ENCODE data around the gene FGGY. TPM values are rescaled to one million over a fixed set of nuclear protein-coding genes. Genes with fewer than 3 reads are reported as not detected.

Gene FGGY
- total RNA-seq, 2 donors from 2014 or later = 14.1 to 14.8 TPM

GRCh38 chr1:59356627-59357026 lies 59.7 kb downstream of the FGGY start:
- H3K36me3 ChIP-seq (ENCODE audit: control insufficient read depth, insufficient read depth, low read length) = no peaks in the 10 kb centered on the region
- DNase-seq = no peak
- H3K9me3 Mint-ChIP-seq = no peaks in the 10 kb centered on the region
- no peak overlapping the region for H3K4me3 ChIP-seq (ENCODE audit: low read length)
- no peak overlapping the region for H3K27ac Mint-ChIP-seq
- peaks cover 14% of the 10 kb centered on the region for H3K4me1 Mint-ChIP-seq
- H3K4me1 ChIP-seq (ENCODE audit: control insufficient read depth, insufficient read depth, low read length) = peaks cover 4% of the 10 kb centered on the region
- 100% methylated on average over 1 of the region's 1 CpG for WGBS, 2 experiments (ENCODE audit: insufficient coverage in 1 of 2, insufficient read length in 1 of 2)
- no peak overlapping the region for H3K9ac ChIP-seq (ENCODE audit: extremely low read depth, low read length, poor library complexity, severe bottlenecking)
- H3K27ac ChIP-seq (ENCODE audit: low read depth, low read length) = no peak overlapping the region
- H3K27me3 ChIP-seq (ENCODE audit: control insufficient read depth, insufficient read depth, low read length, poor library complexity, severe bottlenecking) = no peaks in the 10 kb centered on the region
- TF ChIP-seq, protein P1, sequence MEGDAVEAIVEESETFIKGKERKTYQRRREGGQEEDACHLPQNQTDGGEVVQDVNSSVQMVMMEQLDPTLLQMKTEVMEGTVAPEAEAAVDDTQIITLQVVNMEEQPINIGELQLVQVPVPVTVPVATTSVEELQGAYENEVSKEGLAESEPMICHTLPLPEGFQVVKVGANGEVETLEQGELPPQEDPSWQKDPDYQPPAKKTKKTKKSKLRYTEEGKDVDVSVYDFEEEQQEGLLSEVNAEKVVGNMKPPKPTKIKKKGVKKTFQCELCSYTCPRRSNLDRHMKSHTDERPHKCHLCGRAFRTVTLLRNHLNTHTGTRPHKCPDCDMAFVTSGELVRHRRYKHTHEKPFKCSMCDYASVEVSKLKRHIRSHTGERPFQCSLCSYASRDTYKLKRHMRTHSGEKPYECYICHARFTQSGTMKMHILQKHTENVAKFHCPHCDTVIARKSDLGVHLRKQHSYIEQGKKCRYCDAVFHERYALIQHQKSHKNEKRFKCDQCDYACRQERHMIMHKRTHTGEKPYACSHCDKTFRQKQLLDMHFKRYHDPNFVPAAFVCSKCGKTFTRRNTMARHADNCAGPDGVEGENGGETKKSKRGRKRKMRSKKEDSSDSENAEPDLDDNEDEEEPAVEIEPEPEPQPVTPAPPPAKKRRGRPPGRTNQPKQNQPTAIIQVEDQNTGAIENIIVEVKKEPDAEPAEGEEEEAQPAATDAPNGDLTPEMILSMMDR (conservative IDR thresholded peaks at IDR 0.05) = no peak
- H3K4me3 Mint-ChIP-seq = no peak overlapping the region
- no peaks in the 10 kb centered on the region for H3K9me3 ChIP-seq (ENCODE audit: control insufficient read depth, low read length)
- H3K27me3 Mint-ChIP-seq (ENCODE audit: insufficient read depth) = no peaks in the 10 kb centered on the region
- H3K36me3 Mint-ChIP-seq (ENCODE audit: low read depth) = no peaks in the 10 kb centered on the region

GRCh38 chr1:59357645-59358320 lies 60.9 kb downstream of the FGGY start:
- Histone ChIP-seq H3K36me3 (ENCODE audit: control insufficient read depth, insufficient read depth, low read length) (no peaks in the 10 kb centered on the region), H3K9ac (ENCODE audit: extremely low read depth, low read length, poor library complexity, severe bottlenecking) (no peak overlapping the region), H3K27ac (ENCODE audit: low read depth, low read length) (no peak overlapping the region), H3K4me1 (ENCODE audit: control insufficient read depth, insufficient read depth, low read length) (no peaks in the 10 kb centered on the region), H3K27me3 (ENCODE audit: control insufficient read depth, insufficient read depth, low read length, poor library complexity, severe bottlenecking) (no peaks in the 10 kb centered on the region), H3K9me3 (ENCODE audit: control insufficient read depth, low read length) (no peaks in the 10 kb centered on the region), H3K4me3 (ENCODE audit: low read length) (no peak overlapping the region)
- TF ChIP-seq, protein P1 (conservative IDR thresholded peaks at IDR 0.05) = peak; percentile 58
- Mint-ChIP-seq H3K9me3 (no peaks in the 10 kb centered on the region), H3K27ac (no peak overlapping the region), H3K36me3 (ENCODE audit: low read depth) (no peaks in the 10 kb centered on the region), H3K4me1 (peaks cover 5% of the 10 kb centered on the region), H3K27me3 (ENCODE audit: insufficient read depth) (no peaks in the 10 kb centered on the region), H3K4me3 (no peak overlapping the region)
- WGBS, 2 experiments (ENCODE audit: insufficient coverage in 1 of 2, insufficient read length in 1 of 2) = 92% methylated on average over 4 to 5 of the region's 5 CpGs
- DNase-seq = peak; percentile 70

- H3K9ac ChIP-seq (ENCODE audit: extremely low read depth, low read length, poor library complexity, severe bottlenecking) = no peak overlapping the region
- TF ChIP-seq, protein P1 (conservative IDR thresholded peaks at IDR 0.05) = no peak
- no peaks in the 10 kb centered on the region for H3K4me1 ChIP-seq (ENCODE audit: control insufficient read depth, insufficient read depth, low read length)
- H3K27ac ChIP-seq (ENCODE audit: low read depth, low read length) = no peak overlapping the region
- no peaks in the 10 kb centered on the region for H3K36me3 ChIP-seq (ENCODE audit: control insufficient read depth, insufficient read depth, low read length)
- WGBS, 2 experiments (ENCODE audit: insufficient coverage in 1 of 2, insufficient read length in 1 of 2) = 71 to 100% methylated on average over 1 of the region's 1 CpG
- Mint-ChIP-seq H3K27me3 (ENCODE audit: insufficient read depth) (no peaks in the 10 kb centered on the region), H3K4me3 (no peak overlapping the region), H3K4me1 (peaks cover 5% of the 10 kb centered on the region), H3K36me3 (ENCODE audit: low read depth) (no peaks in the 10 kb centered on the region), H3K9me3 (no peaks in the 10 kb centered on the region), H3K27ac (no peak overlapping the region)
- DNase-seq = no peak
- no peaks in the 10 kb centered on the region for H3K9me3 ChIP-seq (ENCODE audit: control insufficient read depth, low read length)
- no peak overlapping the region for H3K4me3 ChIP-seq (ENCODE audit: low read length)
- no peaks in the 10 kb centered on the region for H3K27me3 ChIP-seq (ENCODE audit: control insufficient read depth, insufficient read depth, low read length, poor library complexity, severe bottlenecking)
Measured at GRCh38 chr1:59359325-59359724, 62.4 kb downstream of the FGGY start.

Measured in endodermal cell (in vitro differentiated cells).